Caco-2 (cell line): ENCODE data around the gene MRTFA. TPM values are rescaled to one million over a fixed set of nuclear protein-coding genes. Genes with fewer than 3 reads are reported as not detected.

Source experiments
- Bru-seq: library from RNA; stranded (reverse); fragments of 400-500 nt; gene quantifications from one replicate; lab custom pipeline; 2021; lab: Mats Ljungman, UMichigan
- BruChase-seq, 2 experiments: library from RNA; stranded (reverse); fragments of 400-500 nt; gene quantifications; one replicate each; lab custom pipeline; 2021; lab: Mats Ljungman, UMichigan
- BruUV-seq: library from RNA; stranded (reverse); fragments of 400-500 nt; replicated peaks from 2 replicates; lab custom pipeline; 2021; lab: Mats Ljungman, UMichigan
- CTCF ChIA-PET: fragments of 300-600 bp; sonication (Branson Sonifier 250); formaldehyde crosslinking; loops from one replicate; lab custom pipeline; 2022; ENCODE audit warnings: antibody characterized with exemption; lab: Charles Lee
- POLR2A ChIA-PET: fragments of 300-600 bp; sonication (Branson Sonifier 250); formaldehyde crosslinking; loops from one replicate; lab custom pipeline; 2022; ENCODE audit warnings: antibody characterized with exemption; lab: Charles Lee
- DNase-seq, 2 experiments: peaks; one replicate each; pipeline versions ENCODE4 v3.0.0 to v3.0.0-alpha.2; 2020 to 2022
- H3K27me3 ChIP-seq: replicated peaks from 2 replicates; pipeline ENCODE4 v1.6.0; 2011; ENCODE audit warnings: low read length; ENCODE audit not compliant: control insufficient read depth, insufficient read depth
- H3K36me3 ChIP-seq: 2 replicates; pipeline ENCODE4 v1.5.1; 2011; ENCODE audit warnings: low read length; ENCODE audit not compliant: control insufficient read depth, insufficient read depth
- H3K4me1 ChIP-seq: fragments of 250-450 bp; sonication (Bioruptor Pico); 2 replicates; pipeline ENCODE4 v1.5.1; 2020; ENCODE audit warnings: mild to moderate bottlenecking
- H3K4me3 ChIP-seq: 2 replicates; pipeline ENCODE4 v1.5.1; 2011; ENCODE audit warnings: low read depth, mild to moderate bottlenecking, control low read depth, low read length
- H3K9me3 ChIP-seq: fragments of 250-450 bp; sonication (Bioruptor Pico); 2 replicates; pipeline ENCODE4 v1.5.1; 2020; ENCODE audit warnings: mild to moderate bottlenecking, moderate library complexity
- H3K27ac Mint-ChIP-seq: one replicate; pipeline ENCODE4 v1.8.0; 2022; ENCODE audit warnings: mixed read lengths; ENCODE audit not compliant: unreplicated experiment
- H3K27me3 Mint-ChIP-seq: one replicate; pipeline ENCODE4 v1.8.0; 2022; ENCODE audit warnings: mixed read lengths; ENCODE audit not compliant: insufficient read depth, unreplicated experiment
- H3K36me3 Mint-ChIP-seq: one replicate; pipeline ENCODE4 v1.8.0; 2022; ENCODE audit warnings: mild to moderate bottlenecking, mixed read lengths; ENCODE audit not compliant: insufficient read depth, unreplicated experiment
- H3K4me1 Mint-ChIP-seq: one replicate; pipeline ENCODE4 v1.8.0; 2022; ENCODE audit warnings: low read depth, mixed read lengths; ENCODE audit not compliant: unreplicated experiment
- H3K4me3 Mint-ChIP-seq: one replicate; pipeline ENCODE4 v1.8.0; 2022; ENCODE audit warnings: mild to moderate bottlenecking, moderate library complexity, mixed read lengths; ENCODE audit not compliant: unreplicated experiment
- H3K9me3 Mint-ChIP-seq: one replicate; pipeline ENCODE4 v1.8.0; 2022; ENCODE audit warnings: mixed read lengths; ENCODE audit not compliant: unreplicated experiment
- intact Hi-C: fragments of 100-400 bp; cut with micrococcal nuclease; formaldehyde crosslinking; loops from one replicate; pipeline ENCODE4 v1.10.0; 2022; ENCODE audit not compliant: unreplicated experiment
- long read RNA-seq: library from polyadenylated mRNA; stranded (forward); transcript quantifications from one replicate; pipeline ENCODE4 v2.0.0, GENCODE V29; 2022
- total RNA-seq: library from RNA; stranded (reverse); gene quantifications from 2 replicates; pipeline ENCODE4 v1.2.3, GENCODE V29; 2022
- TF ChIP-seq, protein P1 (sequence below), 2 experiments: fragments of 200-600 bp in 1 of 2; IDR thresholded peaks; 1 replicate in 1 of 2; 2 replicates in 1 of 2; pipeline versions ENCODE4 v1.5.1 to v1.8.0; 2011 to 2022; ENCODE audit warnings: antibody characterized with exemption in 1 of 2, control low read depth in 1 of 2, inconsistent platforms in 1 of 2, low read depth in 1 of 2, low read length in 1 of 2, mild to moderate bottlenecking in 1 of 2, moderate library complexity in 1 of 2; ENCODE audit not compliant: insufficient read depth in 1 of 2, severe bottlenecking in 1 of 2, unreplicated experiment in 1 of 2

Gene MRTFA
- total RNA-seq, result 38.7 and 44.8 TPM in 2 replicates
- percentile 73 among the genes with signal in this experiment for Bru-seq, nascent RNA
- BruChase-seq, experiment 1, labeled RNA remaining after a 2-hour chase, result percentile 70 among the genes with signal in this experiment
- percentile 72 among the genes with signal in this experiment for BruChase-seq, experiment 2, labeled RNA remaining after a 6-hour chase
- long read RNA-seq, partial matches to known transcripts, result 6 of 17 reads
- long read RNA-seq, other reads (novel, unspliced or antisense), result 9 of 17 reads

DNA sequence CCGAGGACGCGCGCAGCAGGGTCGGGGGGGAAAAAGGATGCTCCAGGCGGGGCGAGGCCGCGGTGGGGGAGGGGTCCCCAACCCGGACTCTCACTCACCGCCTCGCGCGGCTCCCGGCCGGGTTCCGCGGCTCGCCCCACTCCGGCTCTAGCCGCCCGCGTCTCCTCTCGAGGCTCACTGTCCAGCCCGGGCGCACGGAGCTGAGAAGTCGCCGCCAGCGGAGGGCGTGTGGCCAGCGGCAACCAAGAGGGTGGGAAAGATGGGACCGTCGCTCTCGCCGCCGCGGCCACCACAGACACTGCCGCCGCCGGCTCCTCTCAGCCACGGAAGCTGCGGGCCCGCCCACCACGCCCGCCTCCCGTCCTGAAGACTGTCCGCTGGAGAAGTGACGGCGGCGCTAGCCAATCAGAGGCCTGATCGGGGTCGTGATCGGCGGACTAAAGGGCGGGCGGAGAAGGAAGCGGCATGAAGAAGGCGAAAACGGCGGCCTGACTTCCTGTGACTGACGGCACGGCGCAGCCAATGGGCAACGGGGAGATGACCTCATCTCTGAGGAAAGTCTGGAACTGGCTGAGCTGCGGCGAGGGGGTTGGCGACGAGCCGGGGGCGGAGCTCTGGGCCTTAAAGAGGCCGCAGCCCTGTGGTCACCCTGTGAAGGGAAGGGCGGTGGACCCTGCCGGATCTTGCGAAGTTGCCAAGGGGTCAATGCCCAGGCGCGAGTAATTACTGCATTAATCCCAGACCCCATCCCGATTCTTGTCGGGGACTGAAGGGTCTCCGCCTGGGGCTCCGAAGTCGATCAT lies at the start of gene MRTFA:
Gene MRTFA, minus strand, starts transcription at position 340 of the 803 bp plus-strand sequence.
- H3K27ac Mint-ChIP-seq, result peak within 1 kb of the TSS; percentile 88
- intact Hi-C loops, result loop anchor here (2.0 kb wide), 1 partner anchor 48 kb away; no protein-coding TSS in a partner anchor
- no peaks in the 10 kb centered on the region for H3K36me3 ChIP-seq
- H3K27me3 Mint-ChIP-seq, result no peaks in the 10 kb centered on the region
- TF ChIP-seq, protein P1, sequence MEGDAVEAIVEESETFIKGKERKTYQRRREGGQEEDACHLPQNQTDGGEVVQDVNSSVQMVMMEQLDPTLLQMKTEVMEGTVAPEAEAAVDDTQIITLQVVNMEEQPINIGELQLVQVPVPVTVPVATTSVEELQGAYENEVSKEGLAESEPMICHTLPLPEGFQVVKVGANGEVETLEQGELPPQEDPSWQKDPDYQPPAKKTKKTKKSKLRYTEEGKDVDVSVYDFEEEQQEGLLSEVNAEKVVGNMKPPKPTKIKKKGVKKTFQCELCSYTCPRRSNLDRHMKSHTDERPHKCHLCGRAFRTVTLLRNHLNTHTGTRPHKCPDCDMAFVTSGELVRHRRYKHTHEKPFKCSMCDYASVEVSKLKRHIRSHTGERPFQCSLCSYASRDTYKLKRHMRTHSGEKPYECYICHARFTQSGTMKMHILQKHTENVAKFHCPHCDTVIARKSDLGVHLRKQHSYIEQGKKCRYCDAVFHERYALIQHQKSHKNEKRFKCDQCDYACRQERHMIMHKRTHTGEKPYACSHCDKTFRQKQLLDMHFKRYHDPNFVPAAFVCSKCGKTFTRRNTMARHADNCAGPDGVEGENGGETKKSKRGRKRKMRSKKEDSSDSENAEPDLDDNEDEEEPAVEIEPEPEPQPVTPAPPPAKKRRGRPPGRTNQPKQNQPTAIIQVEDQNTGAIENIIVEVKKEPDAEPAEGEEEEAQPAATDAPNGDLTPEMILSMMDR (IDR thresholded peaks at IDR 0.05; ENCODE audit: insufficient read depth in 1 of 2, low read depth in 1 of 2, low read length in 1 of 2, severe bottlenecking in 1 of 2, unreplicated experiment in 1 of 2), result no peak
- peaks cover 10% of the 10 kb centered on the region; the same call in 1 of the 2 replicates for H3K4me1 ChIP-seq
- no TSS peak for BruUV-seq
- no peaks in the 10 kb centered on the region for H3K9me3 ChIP-seq
- ChIA-PET CTCF (interaction anchor here (0.5 to 1.6 kb wide), 4 partner anchors 8 to 265 kb away, joined by 4 to 12 read pairs (median 4); no protein-coding TSS in a partner anchor), POLR2A (interaction anchor here (0.5 to 1.3 kb wide), 12 partner anchors 8 to 459 kb away, joined by 3 to 14 read pairs (median 3); partner anchors contain the start of gene TNRC6B)
- H3K4me1 Mint-ChIP-seq, result peaks cover 23% of the 10 kb centered on the region
- peak within 1 kb of the TSS; percentile 95 for H3K4me3 ChIP-seq
- peak within 1 kb of the TSS; percentile 90 for H3K4me3 Mint-ChIP-seq
- H3K27me3 ChIP-seq, result no peaks in the 10 kb centered on the region
- peak; percentile 100 for DNase-seq
- peaks cover 9% of the 10 kb centered on the region for H3K36me3 Mint-ChIP-seq
- H3K9me3 Mint-ChIP-seq, result no peaks in the 10 kb centered on the region

DNA sequence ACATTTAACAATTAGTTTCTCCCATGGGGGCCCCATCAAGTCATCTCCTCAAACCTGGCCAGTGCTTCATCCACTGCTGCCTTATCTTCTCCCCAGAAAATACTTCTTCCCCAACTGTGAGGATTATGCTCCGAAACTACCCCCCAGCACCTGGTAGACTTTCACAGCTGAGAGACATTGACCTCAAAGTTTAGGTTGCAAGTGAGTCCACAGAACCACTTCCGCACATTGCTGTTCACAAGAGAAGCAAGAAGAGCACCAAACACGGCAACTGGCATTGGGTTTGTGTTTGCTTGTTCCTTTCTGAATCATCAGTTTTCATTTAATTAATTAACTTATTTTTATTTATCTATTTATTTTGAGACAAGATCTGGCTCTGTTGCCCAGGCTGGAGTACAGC lies 48.9 kb upstream of the MRTFA start:
- no peaks in the 10 kb centered on the region for H3K4me1 ChIP-seq
- CTCF ChIA-PET, result no interaction called here
- TF ChIP-seq, protein P1 (IDR thresholded peaks at IDR 0.05; ENCODE audit: insufficient read depth in 1 of 2, low read depth in 1 of 2, low read length in 1 of 2, severe bottlenecking in 1 of 2, unreplicated experiment in 1 of 2), result no peak
- BruUV-seq, result no TSS peak
- no peaks in the 10 kb centered on the region for H3K9me3 ChIP-seq
- DNase-seq, result no peak
- Mint-ChIP-seq H3K9me3 (no peaks in the 10 kb centered on the region), H3K4me3 (no peak overlapping the region), H3K27ac (no peak overlapping the region), H3K27me3 (no peaks in the 10 kb centered on the region), H3K36me3 (no peaks in the 10 kb centered on the region), H3K4me1 (peaks cover 12% of the 10 kb centered on the region)
- H3K36me3 ChIP-seq, result no peaks in the 10 kb centered on the region
- POLR2A ChIA-PET, result no interaction called here
- intact Hi-C loops, result no loop called here
- no peak overlapping the region for H3K4me3 ChIP-seq
- no peaks in the 10 kb centered on the region for H3K27me3 ChIP-seq

DNA sequence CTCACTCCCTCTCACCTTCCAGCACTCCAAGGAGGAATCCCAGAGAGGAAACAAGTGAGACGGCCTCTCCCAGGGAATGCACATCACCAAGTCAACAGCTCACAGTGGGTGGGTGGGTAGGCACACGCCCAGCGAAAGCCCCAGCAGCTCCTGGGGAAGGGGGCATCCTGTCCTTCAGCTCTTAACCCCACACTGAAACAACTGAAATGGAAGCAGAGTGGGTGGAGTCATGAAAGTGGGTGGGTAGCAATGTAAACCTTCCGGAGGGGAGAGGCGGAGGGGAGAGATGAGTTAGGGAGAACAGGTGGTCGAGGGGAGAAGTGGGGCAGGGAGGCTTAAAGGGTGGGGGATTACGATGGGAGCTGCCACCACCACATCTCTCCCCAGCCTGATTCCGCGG lies 48.2 kb upstream of the MRTFA start:
- intact Hi-C loops, result no loop called here
- H3K36me3 ChIP-seq, result no peaks in the 10 kb centered on the region
- Mint-ChIP-seq H3K4me3 (no peak overlapping the region), H3K4me1 (peaks cover 12% of the 10 kb centered on the region), H3K9me3 (no peaks in the 10 kb centered on the region), H3K27ac (no peak overlapping the region), H3K36me3 (no peaks in the 10 kb centered on the region), H3K27me3 (no peaks in the 10 kb centered on the region)
- POLR2A ChIA-PET, result no interaction called here
- no peaks in the 10 kb centered on the region for H3K9me3 ChIP-seq
- no TSS peak for BruUV-seq
- H3K27me3 ChIP-seq, result no peaks in the 10 kb centered on the region
- H3K4me1 ChIP-seq, result no peaks in the 10 kb centered on the region
- TF ChIP-seq, protein P1 (IDR thresholded peaks at IDR 0.05; ENCODE audit: insufficient read depth in 1 of 2, low read depth in 1 of 2, low read length in 1 of 2, severe bottlenecking in 1 of 2, unreplicated experiment in 1 of 2), result no peak
- CTCF ChIA-PET, result no interaction called here
- H3K4me3 ChIP-seq, result no peak overlapping the region
- DNase-seq, result no peak
